ENCODE results near the gene EFEMP1. TPM values are rescaled to one million over a fixed set of nuclear protein-coding genes. Genes with fewer than 3 reads are reported as not detected.
"Not testable (repeated sequence)": the region's sequence is repeated elsewhere in the genome, so short reads cannot be mapped to it uniquely, and the experiment has no call there.

Gene EFEMP1
- total RNA-seq, 1 donor from 2014 or later, result 446 TPM

- no peak for DNase-seq (ENCODE audit: low spot score)
These were observed 53.8 kb downstream of the EFEMP1 start for GRCh38 chr2:55869637-55870325.

- no peak for DNase-seq (ENCODE audit: low spot score)
These were observed 58.3 kb downstream of the EFEMP1 start for GRCh38 chr2:55865096-55865835.

GRCh38 chr2:55864351-55865084, 59.1 kb downstream of the EFEMP1 start:
- DNase-seq (ENCODE audit: low spot score), result no peak

- no peak for DNase-seq (ENCODE audit: low spot score)
These were observed 60.8 kb downstream of the EFEMP1 start for GRCh38 chr2:55862673-55863390.

- no peak for DNase-seq (ENCODE audit: low spot score)
These were observed 61.3 kb downstream of the EFEMP1 start for GRCh38 chr2:55862246-55862645.

- DNase-seq (ENCODE audit: low spot score), result no peak
These were observed 61.8 kb downstream of the EFEMP1 start for GRCh38 chr2:55861733-55862132.

- no peak for DNase-seq (ENCODE audit: low spot score)
These were observed 62.8 kb downstream of the EFEMP1 start for GRCh38 chr2:55860832-55861231.

GRCh38 chr2:55859875-55860274, 63.7 kb downstream of the EFEMP1 start:
- DNase-seq (ENCODE audit: low spot score), result no peak

GRCh38 chr2:55857766-55858165, 65.8 kb downstream of the EFEMP1 start:
- DNase-seq (ENCODE audit: low spot score), result no peak

GRCh38 chr2:55856936-55857335, 66.6 kb downstream of the EFEMP1 start:
- DNase-seq (ENCODE audit: low spot score), result no peak

GRCh38 chr2:55848096-55848495, 75.5 kb downstream of the EFEMP1 start:
- DNase-seq (ENCODE audit: low spot score), result no peak

GRCh38 chr2:55846426-55846825, 77.2 kb downstream of the EFEMP1 start:
- no peak for DNase-seq (ENCODE audit: low spot score)

- no peak for DNase-seq (ENCODE audit: low spot score)
These were observed 78.6 kb downstream of the EFEMP1 start for GRCh38 chr2:55844986-55845385.

- DNase-seq (ENCODE audit: low spot score), result no peak
These were observed 79.6 kb downstream of the EFEMP1 start for GRCh38 chr2:55843994-55844345.

GRCh38 chr2:55843096-55843993, 80.2 kb downstream of the EFEMP1 start:
- no peak for DNase-seq (ENCODE audit: low spot score)

- DNase-seq (ENCODE audit: low spot score), result no peak
These were observed 81.5 kb downstream of the EFEMP1 start for GRCh38 chr2:55842046-55842445.

GRCh38 chr2:55840460-55840859, 83.1 kb downstream of the EFEMP1 start:
- no peak for DNase-seq (ENCODE audit: low spot score)

GRCh38 chr2:55839182-55839819, 84.3 kb downstream of the EFEMP1 start:
- no peak for DNase-seq (ENCODE audit: low spot score)

- DNase-seq (ENCODE audit: low spot score), result no peak
These were observed 84.9 kb downstream of the EFEMP1 start for GRCh38 chr2:55838653-55839052.

- not testable (repeated sequence) for DNase-seq (ENCODE audit: low spot score)
These were observed 85.5 kb downstream of the EFEMP1 start for GRCh38 chr2:55838117-55838516.
